HepG2 (cell line): Measurements from ENCODE around the gene QSOX2.

Experiments
- ARHGAP35 ChIP-seq: sonication (generic); formaldehyde crosslinking; IDR thresholded peaks from 2 replicates; pipeline ENCODE4 v1.9.0; 2022; ENCODE audit warnings: mild to moderate bottlenecking, inconsistent platforms, moderate library complexity, missing genetic modification reagents, borderline replicate concordance
- EP300 ChIP-seq, 3 experiments: sonication (generic) in 1 of 3; formaldehyde crosslinking in 1 of 3; IDR thresholded peaks; 2 replicates each; pipeline versions ENCODE4 v1.5.1 to v1.6.1; 2011 to 2020; ENCODE audit warnings: low read depth in 2 of 3, low read length in 2 of 3, borderline replicate concordance in 1 of 3, improper control_type of control experiment in 1 of 3, mild to moderate bottlenecking in 1 of 3, missing genetic modification reagents in 1 of 3, moderate library complexity in 1 of 3
- KLF13 ChIP-seq: sonication (generic); formaldehyde crosslinking; IDR thresholded peaks from 2 replicates; pipeline ENCODE4 v1.4.0; 2020; ENCODE audit warnings: mild to moderate bottlenecking, missing genetic modification reagents
- POLR2A ChIP-seq, 2 experiments: IDR thresholded peaks; 2 replicates each; pipeline ENCODE4 v1.6.1; 2011; ENCODE audit warnings: low read depth in 2 of 2, low read length in 2 of 2, mild to moderate bottlenecking in 1 of 2, moderate library complexity in 1 of 2; ENCODE audit not compliant: insufficient read depth in 1 of 2
- SMAD3 ChIP-seq: sonication (generic); formaldehyde crosslinking; IDR thresholded peaks from 2 replicates; pipeline ENCODE4 v1.4.0; 2020; ENCODE audit warnings: missing genetic modification reagents
- YY1 ChIP-seq: IDR thresholded peaks from 2 replicates; pipeline ENCODE4 v1.6.1; 2011; ENCODE audit warnings: low read length, low read depth, moderate library complexity, mild to moderate bottlenecking; ENCODE audit not compliant: insufficient read depth, insufficient replicate concordance
- ZC3H4 ChIP-seq: sonication (generic); formaldehyde crosslinking; IDR thresholded peaks from 2 replicates; pipeline ENCODE4 v1.4.0; 2020; ENCODE audit warnings: missing genetic modification reagents, borderline replicate concordance
- ZNF580 ChIP-seq: IDR thresholded peaks from 2 replicates; pipeline ENCODE4 v1.6.1; 2016; ENCODE audit warnings: low read depth, borderline replicate concordance

- no peak for TF ChIP-seq SMAD3 (CRISPR knock-in tag)
- no peak for TF ChIP-seq POLR2A (IDR thresholded peaks at IDR 0.05; ENCODE audit: insufficient read depth in 1 of 2, low read depth in 2 of 2, low read length in 2 of 2)
- no peak for TF ChIP-seq ARHGAP35
- no peak for TF ChIP-seq EP300 (IDR thresholded peaks at IDR 0.05; ENCODE audit: low read depth in 2 of 2, low read length in 2 of 2)
- no peak for TF ChIP-seq EP300 (CRISPR knock-in tag; IDR thresholded peaks at IDR 0.05; ENCODE audit: borderline replicate concordance)
- no peak for TF ChIP-seq ZNF580 (CRISPR knock-in tag)
- no peak for TF ChIP-seq KLF13 (CRISPR knock-in tag)
- no peak for TF ChIP-seq YY1
- no peak for TF ChIP-seq ZC3H4
Measured at GRCh38 chr9:136230365-136230764, 15.2 kb downstream of the QSOX2 start.
